PC-3 (cell line): ENCODE results near the gene MFAP2.

Experiments used
- CTCF ChIP-seq: fragments of 300-600 bp; sonication (generic); conservative IDR thresholded peaks from 2 replicates; pipeline ENCODE4 v1.5.1; 2017; ENCODE audit warnings: antibody characterized with exemption, low read depth, mild to moderate bottlenecking, low read length
- EZH2phosphoT487 ChIP-seq: fragments of 300-600 bp; sonication (generic); IDR thresholded peaks from 2 replicates; pipeline ENCODE4 v1.6.1; 2018; ENCODE audit warnings: mild to moderate bottlenecking, antibody characterized with exemption, low read length, borderline replicate concordance

GRCh38 chr1:17017435-17017834 lies 37.0 kb upstream of the MFAP2 start:
- TF ChIP-seq CTCF, result no peak
- no peak for TF ChIP-seq EZH2phosphoT487
